ENCODE measurements around the gene RASAL2.
"Not testable (repeated sequence)": the region's sequence is repeated elsewhere in the genome, so short reads cannot be mapped to it uniquely, and the experiment has no call there.

The RASAL2 gene

GRCh38 chr1:178072326-178072725 is 21.6 kb upstream of the RASAL2 start:
- DNase-seq: no peak

DNA sequence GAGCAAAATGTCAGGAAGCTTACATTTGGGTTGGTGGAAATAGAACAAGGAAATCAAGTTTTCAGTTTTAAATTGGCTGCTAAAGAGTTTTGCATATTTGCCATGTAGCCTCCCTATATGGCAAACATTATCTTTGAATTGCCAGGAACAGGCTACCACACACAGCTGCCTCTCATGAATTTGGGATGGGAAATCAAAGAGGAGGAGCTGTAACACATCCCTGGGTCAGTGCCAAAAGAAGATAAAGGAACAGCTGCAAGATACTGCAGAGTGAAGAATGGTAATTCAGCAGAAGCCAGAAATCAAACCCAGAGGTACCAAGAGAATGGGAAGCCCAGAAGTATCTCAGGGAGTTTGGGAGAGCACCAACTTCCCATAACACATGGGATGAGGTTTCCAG is 18.6 kb upstream of the RASAL2 start:
- DNase-seq: no peak

DNA sequence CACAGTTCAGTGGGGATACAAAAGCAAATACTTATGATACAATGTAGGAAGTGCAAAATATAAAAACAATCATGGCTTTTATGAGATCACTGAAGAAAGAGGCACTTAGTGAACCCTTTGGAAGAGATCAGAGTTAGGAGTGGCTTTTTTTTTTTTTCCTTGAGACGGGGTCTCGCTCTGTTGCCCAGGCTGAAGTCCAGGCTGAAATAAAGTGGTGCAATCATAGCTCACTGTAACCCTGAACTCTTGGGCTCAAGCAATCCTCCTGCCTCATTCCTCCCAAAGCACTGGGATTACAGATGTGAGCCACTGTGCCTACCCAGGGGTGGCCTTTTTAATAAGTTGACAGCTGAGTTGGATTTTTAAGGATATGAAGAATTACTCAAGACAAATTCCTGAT is 17.3 kb upstream of the RASAL2 start:
- no peak for DNase-seq

- DNase-seq: no peak
Observed at GRCh38 chr1:178077917-178078316, 16.0 kb upstream of the RASAL2 start.

- DNase-seq: no peak
Observed at GRCh38 chr1:178086294-178086693, 7.6 kb upstream of the RASAL2 start.

DNA sequence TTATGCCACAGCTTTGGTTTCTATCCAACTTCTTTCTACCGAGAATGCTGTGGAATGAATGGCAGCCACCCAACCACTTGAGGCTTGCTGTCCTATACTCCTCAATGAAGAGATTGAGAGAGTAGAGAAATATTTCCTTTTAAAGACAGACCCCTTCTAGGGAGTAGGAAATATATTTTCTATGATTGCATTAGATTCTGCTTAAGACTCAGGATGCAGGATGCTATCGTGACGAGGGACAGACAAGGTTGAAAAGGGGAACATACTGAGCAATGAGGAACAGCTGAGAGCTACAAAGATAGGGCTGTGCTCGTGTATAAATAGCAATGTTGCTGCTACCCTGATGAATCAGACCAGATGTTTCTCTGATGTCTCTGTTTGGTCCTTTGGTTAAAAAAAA is 7.1 kb upstream of the RASAL2 start:
- no peak for DNase-seq

GRCh38 chr1:178088651-178089050 is 5.3 kb upstream of the RASAL2 start:
- no peak for DNase-seq

GRCh38 chr1:178091454-178091853 is 2.5 kb upstream of the RASAL2 start:
- DNase-seq: not testable (repeated sequence)

DNA sequence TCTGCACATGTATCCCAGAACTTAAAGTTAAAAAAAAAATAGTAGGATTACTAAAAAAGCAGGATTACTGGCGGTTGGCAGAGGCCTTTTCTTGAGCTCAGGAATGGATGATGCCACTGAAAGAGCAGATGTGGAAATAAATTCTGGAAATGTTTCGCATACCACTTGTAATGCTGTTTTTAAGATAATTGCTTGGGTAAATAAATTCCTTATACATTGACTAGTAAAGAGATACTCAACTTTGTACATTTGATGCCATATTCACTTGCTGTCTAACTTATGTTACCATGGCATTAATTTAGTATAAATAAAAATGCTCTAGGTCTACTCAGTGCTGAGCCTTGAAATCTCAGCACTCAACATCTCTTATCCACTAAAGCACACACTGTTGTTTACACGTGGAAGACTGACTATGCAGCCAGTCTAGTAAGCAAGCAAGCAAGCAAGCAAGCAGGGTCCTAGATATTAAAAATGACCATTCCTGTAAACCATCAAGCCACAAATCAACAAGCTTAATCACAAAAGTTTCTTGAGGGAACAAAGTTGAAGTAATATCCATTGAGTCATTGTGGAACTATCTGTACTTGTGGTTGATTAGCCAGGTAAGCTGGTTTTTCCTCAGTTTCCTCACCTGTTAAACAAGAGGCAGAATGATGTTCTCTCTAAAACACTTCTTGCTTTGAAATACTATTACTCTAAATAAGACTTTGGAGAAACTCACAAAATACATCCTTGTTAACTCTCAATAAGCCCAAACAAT is 1.7 kb upstream of the RASAL2 start:
- no peak for DNase-seq

GRCh38 chr1:178092878-178093493 is 918 bp upstream of the RASAL2 start:
- no peak for DNase-seq

DNA sequence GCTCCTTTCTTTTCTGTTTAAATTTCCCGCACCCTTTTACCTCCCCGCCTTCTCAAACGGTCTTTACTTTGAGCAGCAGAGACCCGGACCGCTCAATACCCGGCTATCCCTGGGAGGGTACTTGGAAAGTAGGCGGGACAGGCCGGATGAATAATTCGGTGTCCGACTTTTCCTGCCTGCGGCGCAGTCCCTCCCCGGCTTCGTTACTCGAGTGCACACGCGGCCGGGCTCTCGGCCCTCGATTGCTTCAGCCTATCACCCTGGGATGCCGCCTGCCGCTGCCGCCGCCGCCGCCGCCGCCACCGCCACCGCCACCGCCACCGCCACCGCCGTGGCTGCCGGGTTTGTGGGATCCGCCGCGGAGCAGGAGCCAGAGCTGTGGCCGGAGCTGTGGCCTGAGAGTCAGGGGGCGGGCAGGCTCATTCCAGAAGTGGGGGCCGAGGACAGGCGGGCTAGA is 382 bp upstream of the RASAL2 start:
- DNase-seq: peak; percentile 95

GRCh38 chr1:178094739-178095645 is 1.1 kb downstream of the RASAL2 start:
- DNase-seq: peak; percentile 17

DNA sequence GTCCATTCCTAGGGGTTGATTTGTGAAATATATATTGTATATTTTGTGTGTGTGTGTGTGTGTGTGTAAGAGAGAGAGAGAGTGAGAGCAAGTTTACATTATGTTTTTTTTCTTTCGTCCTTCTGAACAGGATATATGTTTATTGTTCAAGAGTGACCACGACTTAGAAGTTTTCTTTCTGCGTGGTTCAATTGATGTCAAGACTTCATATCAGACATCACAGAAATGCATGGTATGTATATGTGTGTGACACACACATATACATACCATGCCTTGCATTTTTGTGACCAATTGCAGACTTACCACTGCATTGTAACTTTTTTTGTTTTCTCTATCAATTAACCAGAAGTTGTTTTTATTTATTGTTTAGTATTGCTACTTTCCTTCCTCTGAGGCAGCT is 2.5 kb downstream of the RASAL2 start:
- DNase-seq: no peak

- DNase-seq: no peak
Observed at GRCh38 chr1:178098262-178098661, 4.4 kb downstream of the RASAL2 start.

DNA sequence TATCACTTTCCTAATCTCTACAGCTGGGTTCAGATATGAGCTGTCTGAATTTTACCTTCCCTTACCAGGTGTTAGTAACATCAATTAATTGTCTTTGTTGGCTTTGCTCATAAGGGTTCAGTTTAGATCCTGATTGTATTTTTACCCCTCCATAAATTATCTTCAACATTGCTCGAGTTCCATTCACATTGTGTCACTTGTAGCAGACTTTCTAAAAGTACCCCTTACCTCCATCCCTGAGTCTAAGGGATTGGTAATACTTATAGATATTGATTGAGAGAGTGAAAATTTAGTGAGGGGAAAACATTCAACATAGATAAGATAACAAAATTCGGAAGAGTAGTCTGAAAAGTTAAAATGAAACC is 7.3 kb downstream of the RASAL2 start:
- DNase-seq: no peak

DNA sequence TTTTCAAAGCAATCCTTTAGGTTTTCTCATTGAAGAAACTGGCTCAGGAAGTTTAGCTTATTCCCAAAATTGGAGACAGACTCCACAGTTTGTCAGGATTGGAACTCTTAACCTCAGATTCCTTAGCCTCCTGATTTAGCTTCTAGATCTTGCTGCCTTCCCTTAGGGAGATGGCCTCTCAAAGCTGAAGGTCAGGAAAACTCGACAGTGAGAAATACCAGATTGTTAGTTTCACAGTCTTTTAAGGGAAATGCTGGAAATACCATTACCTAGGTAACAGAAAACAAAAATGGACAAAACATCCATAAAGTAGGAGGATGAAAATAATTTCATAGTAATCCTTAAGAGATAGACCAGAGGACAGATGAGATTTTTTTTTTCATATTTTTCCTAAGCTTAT is 7.8 kb downstream of the RASAL2 start:
- DNase-seq: no peak

DNA sequence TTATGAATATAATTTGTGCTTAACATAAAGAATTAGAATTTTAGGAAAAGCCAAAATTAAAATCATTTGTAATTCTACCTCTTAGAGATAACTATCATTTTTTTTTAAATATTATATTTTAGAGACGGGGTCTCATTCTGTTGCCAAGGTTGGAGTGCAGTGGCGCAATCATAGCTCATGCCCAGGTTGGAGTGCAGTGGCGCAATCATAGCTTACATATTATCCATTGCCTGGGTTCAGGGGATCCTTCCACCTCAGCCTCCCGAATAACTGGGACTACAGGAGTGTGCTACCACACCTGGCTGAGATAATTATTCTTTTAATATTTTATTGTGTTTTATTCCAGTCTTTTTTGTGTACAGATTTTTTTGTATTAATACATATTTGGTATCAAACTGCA is 8.3 kb downstream of the RASAL2 start:
- DNase-seq: no peak

DNA sequence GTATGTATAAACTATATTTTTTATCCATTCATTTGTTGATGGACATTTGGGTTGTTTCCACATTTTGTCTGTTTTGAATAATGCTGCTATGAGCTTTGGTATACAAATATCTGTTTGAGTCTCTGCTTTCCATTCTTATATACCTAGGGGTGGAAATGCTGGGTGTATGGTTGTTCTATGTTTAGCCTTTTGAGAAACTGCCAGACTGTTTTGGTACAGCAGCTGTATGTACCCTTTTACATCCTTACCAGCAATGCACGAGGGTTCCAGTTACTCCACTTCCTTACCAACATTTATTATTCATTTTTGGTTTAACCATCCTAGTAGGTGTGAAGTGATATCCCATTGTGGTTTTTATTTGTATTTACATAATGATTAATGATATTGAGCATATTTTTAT is 13.9 kb downstream of the RASAL2 start:
- DNase-seq: no peak

DNA sequence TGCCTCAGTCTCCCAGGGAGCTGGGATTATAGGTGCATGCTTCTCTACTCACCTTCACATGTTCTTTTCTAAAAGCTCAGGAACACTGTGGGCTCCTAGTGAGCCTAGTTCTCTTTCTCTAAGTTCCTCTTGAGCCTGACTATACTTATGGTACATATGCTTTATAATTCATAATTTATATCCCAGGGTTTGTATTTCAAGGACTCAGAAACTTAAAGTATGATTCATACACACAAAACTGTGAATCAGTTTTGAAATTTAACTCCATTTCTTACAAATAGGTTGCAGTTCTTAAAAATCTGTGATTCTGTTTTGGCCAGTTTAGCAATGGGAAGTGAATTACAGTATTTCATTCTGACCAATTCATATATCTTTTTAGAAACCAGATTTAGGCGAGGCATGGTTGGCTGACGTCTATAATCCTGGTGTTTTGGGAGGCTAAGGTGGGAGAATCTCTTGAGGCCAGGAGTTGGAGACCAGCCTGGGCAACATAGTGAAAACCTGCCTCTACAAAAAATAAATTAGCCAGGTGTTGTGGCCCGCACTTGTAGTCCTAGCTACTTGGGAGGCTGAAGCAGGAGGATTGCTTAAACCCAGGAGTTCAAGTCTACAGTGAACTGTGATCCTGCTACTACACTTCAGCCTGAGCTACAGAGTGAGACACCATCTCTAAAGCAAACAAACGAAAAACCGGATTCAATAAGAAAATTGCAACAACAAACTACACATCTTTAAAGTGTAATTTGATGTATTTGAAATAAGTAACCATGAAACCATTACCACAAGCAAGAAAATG is 15.6 kb downstream of the RASAL2 start:
- no peak for DNase-seq

DNA sequence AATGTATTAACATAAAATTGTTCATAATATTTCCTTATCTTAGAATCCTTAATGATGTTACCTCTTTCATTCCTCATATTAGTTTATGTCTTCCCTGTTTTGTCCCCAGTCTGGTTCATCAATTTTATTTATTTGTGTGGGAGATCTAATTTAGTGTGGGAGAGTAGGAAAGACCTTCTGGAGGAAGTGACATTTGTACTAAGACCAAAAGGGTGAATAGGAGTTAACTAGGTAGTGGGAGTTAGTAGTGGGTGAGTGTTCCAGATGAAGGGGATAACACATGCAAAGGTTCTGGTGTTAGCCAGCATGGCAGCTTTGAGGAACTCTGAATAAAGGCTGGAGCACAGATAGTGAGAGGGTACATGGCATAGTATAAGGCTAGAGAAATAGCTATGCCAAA is 21.4 kb downstream of the RASAL2 start:
- DNase-seq: no peak

- no peak for DNase-seq
Observed at GRCh38 chr1:178118524-178118923, 24.6 kb downstream of the RASAL2 start.

DNA sequence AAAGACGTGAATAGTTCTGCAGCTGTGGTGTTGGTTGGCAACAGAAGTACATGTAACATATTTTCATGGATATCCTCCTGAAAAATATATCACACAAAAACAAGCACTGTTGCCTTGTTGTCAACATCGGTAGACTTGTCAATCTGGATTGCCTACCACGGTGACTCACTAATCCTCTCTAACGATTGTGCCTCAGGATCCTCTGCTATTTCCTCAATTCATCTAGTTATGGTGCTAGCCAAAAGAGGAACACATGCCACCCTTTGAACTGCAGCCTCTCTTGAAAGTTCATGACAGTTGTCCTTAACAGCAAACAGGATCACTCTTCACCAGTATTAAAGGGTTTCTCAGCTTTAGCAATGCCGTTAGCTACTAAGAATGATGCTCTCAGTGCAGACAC is 25.7 kb downstream of the RASAL2 start:
- DNase-seq: no peak

GRCh38 chr1:178120088-178120487 is 26.2 kb downstream of the RASAL2 start:
- no peak for DNase-seq
